IMR-90 (cell line): ENCODE data around the gene FAM168A. TPM values are rescaled to one million over a fixed set of nuclear protein-coding genes. Genes with fewer than 3 reads are reported as not detected.

Experiments used
- ATAC-seq: fragments of 200-7000 bp; cut with Tn5 transposase; 2 replicates; pipeline ENCODE4 v1.9.1; 2020; ENCODE audit warnings: low read depth, mild to moderate bottlenecking, moderate library complexity
- BruUV-seq: library from RNA; stranded (reverse); fragments of 400-500 nt; replicated peaks from 2 replicates; lab custom pipeline; 2021; lab: Mats Ljungman, UMichigan
- CTCF ChIA-PET: fragments of 300-600 bp; formaldehyde crosslinking; extraction: SDS; loops from one replicate; lab custom pipeline; 2021; ENCODE audit warnings: antibody characterized with exemption; lab: Yijun Ruan, JAX
- POLR2A ChIA-PET: fragments of 300-600 bp; sonication (Branson Sonifier 250); formaldehyde crosslinking; loops from one replicate; lab custom pipeline; 2022; ENCODE audit warnings: antibody characterized with exemption; ENCODE audit not compliant: unreplicated experiment; lab: Charles Lee
- DNase-seq: peaks from one replicate; pipeline ENCODE4 v3.0.0; 2013
- H2AFZ ChIP-seq: replicated peaks from 2 replicates; pipeline ENCODE3; 2013; ENCODE audit warnings: low read length, mild to moderate bottlenecking; ENCODE audit not compliant: poor library complexity
- H2AK5ac ChIP-seq: 2 replicates; pipeline ENCODE4 v1.6.1; 2013; ENCODE audit warnings: low read depth, low read length, inconsistent platforms
- H2AK9ac ChIP-seq: replicated peaks from 2 replicates; pipeline ENCODE3; 2013; ENCODE audit warnings: mild to moderate bottlenecking, low read depth, low read length, moderate library complexity; ENCODE audit not compliant: poor library complexity
- H2BK120ac ChIP-seq: 2 replicates; pipeline ENCODE4 v1.6.1; 2013; ENCODE audit warnings: low read depth, low read length, inconsistent platforms
- H2BK15ac ChIP-seq: 3 replicates; pipeline ENCODE4 v1.6.1; 2013; ENCODE audit warnings: low read depth, low read length, inconsistent platforms
- H2BK20ac ChIP-seq: 2 replicates; pipeline ENCODE4 v1.6.1; 2013; ENCODE audit warnings: low read depth, mild to moderate bottlenecking, inconsistent platforms, low read length, moderate library complexity
- H2BK5ac ChIP-seq: 2 replicates; pipeline ENCODE4 v1.6.1; 2013; ENCODE audit warnings: mild to moderate bottlenecking, low read depth, low read length, inconsistent platforms; ENCODE audit not compliant: poor library complexity, severe bottlenecking
- H3K14ac ChIP-seq: replicated peaks from 2 replicates; pipeline ENCODE4 v1.6.1; 2013; ENCODE audit warnings: low read depth, low read length, inconsistent platforms
- H3K18ac ChIP-seq: 2 replicates; pipeline ENCODE4 v1.6.1; 2013; ENCODE audit warnings: low read depth, low read length, control low read depth
- H3K23ac ChIP-seq: 2 replicates; pipeline ENCODE4 v1.6.1; 2013; ENCODE audit warnings: low read depth, low read length, inconsistent platforms
- H3K27ac ChIP-seq: 2 replicates; pipeline ENCODE4 v1.5.1; 2013; ENCODE audit warnings: mild to moderate bottlenecking, control low read depth, low read length; ENCODE audit not compliant: insufficient read depth
- H3K27me3 ChIP-seq: 2 replicates; pipeline ENCODE4 v1.6.1; 2013; ENCODE audit warnings: low read length; ENCODE audit not compliant: control insufficient read depth, insufficient read depth
- H3K36me3 ChIP-seq: 2 replicates; pipeline ENCODE4 v1.6.1; 2013; ENCODE audit warnings: low read length, mixed read lengths; ENCODE audit not compliant: control insufficient read depth, insufficient read depth
- H3K4ac ChIP-seq: 2 replicates; pipeline ENCODE4 v1.6.1; 2013; ENCODE audit warnings: low read depth, low read length, inconsistent platforms
- H3K4me1 ChIP-seq: 2 replicates; pipeline ENCODE4 v1.6.1; 2013; ENCODE audit warnings: low read length, mixed read lengths; ENCODE audit not compliant: control insufficient read depth, insufficient read depth
- H3K4me2 ChIP-seq: 2 replicates; pipeline ENCODE4 v1.6.1; 2013; ENCODE audit warnings: low read depth, mild to moderate bottlenecking, control low read depth, low read length, moderate library complexity
- H3K4me3 ChIP-seq: 2 replicates; pipeline ENCODE4 v1.5.1; 2013; ENCODE audit warnings: low read depth, mild to moderate bottlenecking, control low read depth, low read length, moderate library complexity; ENCODE audit not compliant: insufficient read depth
- H3K56ac ChIP-seq: 2 replicates; pipeline ENCODE4 v1.6.1; 2013; ENCODE audit warnings: low read length, inconsistent platforms; ENCODE audit not compliant: insufficient read depth; ENCODE audit errors: extremely low read depth
- H3K79me1 ChIP-seq, 2 experiments: 2 replicates each; pipeline ENCODE4 v1.6.1; 2013; ENCODE audit warnings: low read length in 2 of 2, inconsistent platforms in 1 of 2, low read depth in 1 of 2
- H3K9ac ChIP-seq: 2 replicates; pipeline ENCODE4 v1.6.1; 2013; ENCODE audit warnings: low read depth, low read length, control low read depth
- H3K9me1 ChIP-seq: 2 replicates; pipeline ENCODE4 v1.6.1; 2013; ENCODE audit warnings: low read length, inconsistent platforms; ENCODE audit not compliant: insufficient read depth
- H3K9me3 ChIP-seq: 2 replicates; pipeline ENCODE4 v1.6.1; 2013; ENCODE audit warnings: low read length; ENCODE audit not compliant: control insufficient read depth, insufficient read depth
- H4K20me1 ChIP-seq: 2 replicates; pipeline ENCODE4 v1.6.1; 2013; ENCODE audit warnings: low read length, inconsistent platforms; ENCODE audit not compliant: insufficient read depth
- H4K5ac ChIP-seq: 2 replicates; pipeline ENCODE4 v1.6.1; 2013; ENCODE audit warnings: mild to moderate bottlenecking, low read depth, low read length, control low read depth
- H4K8ac ChIP-seq, 2 experiments: 2 replicates each; pipeline ENCODE4 v1.6.1; 2013; ENCODE audit warnings: low read depth in 2 of 2, low read length in 2 of 2, control low read depth in 1 of 2, inconsistent platforms in 1 of 2
- H4K91ac ChIP-seq: 2 replicates; pipeline ENCODE4 v1.6.1; 2013; ENCODE audit warnings: low read depth, low read length, inconsistent platforms; ENCODE audit not compliant: insufficient read depth
- BHLHE40 ChIP-seq: fragments of 150-350 bp; IDR thresholded peaks from 2 replicates; pipeline ENCODE4 v1.6.1; 2016; ENCODE audit warnings: mild to moderate bottlenecking, low read depth, low read length
- CEBPB ChIP-seq: IDR thresholded peaks from 2 replicates; pipeline ENCODE4 v1.6.1; 2012; ENCODE audit warnings: low read depth, low read length, improper control_type of control experiment
- CHD1 ChIP-seq: IDR thresholded peaks from 2 replicates; pipeline ENCODE4 v1.6.1; 2012; ENCODE audit warnings: low read depth, low read length, improper control_type of control experiment
- CTCF ChIP-seq: conservative IDR thresholded peaks from 2 replicates; pipeline ENCODE4 v1.5.1; 2012; ENCODE audit warnings: mild to moderate bottlenecking, low read depth, low read length, improper control_type of control experiment
- ELK1 ChIP-seq: fragments of 150-350 bp; IDR thresholded peaks from 2 replicates; pipeline ENCODE4 v1.6.1; 2016; ENCODE audit warnings: low read depth, mild to moderate bottlenecking, low read length, moderate library complexity, borderline replicate concordance
- MAFK ChIP-seq: IDR thresholded peaks from 2 replicates; pipeline ENCODE4 v1.6.1; 2012; ENCODE audit warnings: low read depth, low read length, improper control_type of control experiment
- MAZ ChIP-seq: IDR thresholded peaks from 2 replicates; pipeline ENCODE4 v1.6.1; 2012; ENCODE audit warnings: low read depth, mild to moderate bottlenecking, low read length, improper control_type of control experiment, moderate library complexity, borderline replicate concordance
- MXI1 ChIP-seq: IDR thresholded peaks from 2 replicates; pipeline ENCODE4 v1.6.1; 2012; ENCODE audit warnings: low read depth, mild to moderate bottlenecking, low read length, moderate library complexity, borderline replicate concordance
- NFE2L2 ChIP-seq: fragments of 150-350 bp; IDR thresholded peaks from 2 replicates; pipeline ENCODE4 v1.6.1; 2016; ENCODE audit warnings: low read depth, mild to moderate bottlenecking, low read length
- POLR2A ChIP-seq: IDR thresholded peaks from 2 replicates; pipeline ENCODE4 v1.6.1; 2012; ENCODE audit warnings: mild to moderate bottlenecking, low read depth, low read length
- RAD21 ChIP-seq: IDR thresholded peaks from 2 replicates; pipeline ENCODE4 v1.6.1; 2012; ENCODE audit warnings: low read length, improper control_type of control experiment
- RFX5 ChIP-seq: IDR thresholded peaks from 2 replicates; pipeline ENCODE4 v1.8.0; 2012; ENCODE audit warnings: low read depth, mild to moderate bottlenecking, low read length, moderate library complexity
- SMC3 ChIP-seq: fragments of 150-350 bp; IDR thresholded peaks from 2 replicates; pipeline ENCODE4 v1.6.1; 2016; ENCODE audit warnings: low read depth, mild to moderate bottlenecking, antibody characterized with exemption, low read length, moderate library complexity
- USF2 ChIP-seq: fragments of 150-350 bp; IDR thresholded peaks from 2 replicates; pipeline ENCODE4 v1.6.1; 2017; ENCODE audit warnings: mild to moderate bottlenecking, antibody characterized with exemption, low read length, low read depth
- WGBS, 2 experiments: methylation state at CpG; one replicate each; pipeline versions ENCODE4 v1.1.5 to v1.1.7; 2013; ENCODE audit warnings: missing lambda C conversion rate in 2 of 2; ENCODE audit not compliant: insufficient read length in 1 of 2; ENCODE audit errors: extremely low coverage in 2 of 2; 5-methylcytosine and 5-hydroxymethylcytosine counted together
- dilution Hi-C: fragments of 300-500 bp; cut with HindIII; formaldehyde crosslinking; loops from one replicate; pipeline ENCODE4 v1.14.3; 2018; ENCODE audit warnings: low sequenced_read_pairs; ENCODE audit not compliant: unreplicated experiment
- in situ Hi-C: fragments of 300-500 bp; cut with MboI; formaldehyde crosslinking; loops from 3 replicates; pipeline ENCODE4 v1.14.3; 2019; ENCODE audit warnings: low sequenced_read_pairs, inconsistent platforms, mixed read lengths
- intact Hi-C: fragments of 100-400 bp; cut with micrococcal nuclease; formaldehyde crosslinking; loops from 2 replicates; pipeline ENCODE4 v1.10.0; 2022
- polyA plus RNA-seq, 3 experiments: library from polyadenylated mRNA; depleted of rRNA; stranded (reverse); fragments of >200 nt; gene quantifications; 2 replicates each; pipeline ENCODE4 v1.2.3, GENCODE V29; 2012; ENCODE audit warnings: low replicate concordance in 1 of 3
- total RNA-seq: library from RNA; depleted of rRNA; stranded (reverse); fragments of >200 nt; gene quantifications from 2 replicates; pipeline ENCODE4 v1.2.3, GENCODE V29; 2012

The FAM168A gene
- total and polyA plus RNA-seq, 2 of the 4 experiments (the other 2 are of a cell fraction) = 13.1 to 22.8 TPM

- Histone ChIP-seq H3K4me2 (no peak overlapping the region), H3K56ac (no peak overlapping the region), H2AK9ac (peak overlapping the region; percentile 19), H4K8ac (0 out of 4 replicates have a peak overlapping the region, but pooled peaks of 1 of the 2 experiments have one; percentile 37), H2AFZ (no peak overlapping the region), H3K9me3 (no peaks in the 10 kb centered on the region), H3K27me3 (no peaks in the 10 kb centered on the region), H2BK5ac (no peak overlapping the region), H3K79me1 (peaks cover 28 to 53% of the 10 kb centered on the region in 2 experiments), H3K36me3 (peaks cover 3% of the 10 kb centered on the region; the same call in 1 of the 2 replicates), H2AK5ac (no peak overlapping the region), H3K14ac (no peak overlapping the region; the same call in 1 of the 2 replicates), H3K4me3 (no peak overlapping the region), H4K91ac (no peak overlapping the region), H2BK120ac (no peak overlapping the region; the same call in 1 of the 2 replicates), H4K5ac (no peak overlapping the region), H3K4ac (peak overlapping the region; percentile 57), H3K23ac (no peak overlapping the region), H3K4me1 (peaks cover 31% of the 10 kb centered on the region), H4K20me1 (peaks cover 17% of the 10 kb centered on the region), H3K18ac (no peak overlapping the region), H2BK15ac (no peak overlapping the region), H2BK20ac (no peak overlapping the region), H3K9ac (no peak overlapping the region), H3K9me1 (peaks cover 21% of the 10 kb centered on the region; the same call in 1 of the 2 replicates), H3K27ac (no peak overlapping the region)
- no peak for DNase-seq
- ChIA-PET CTCF (no interaction called here), POLR2A (no interaction called here)
- in situ Hi-C loops (no loop called here), intact Hi-C loops (no loop called here), dilution Hi-C loops (no loop called here)
- no TSS peak for BruUV-seq
- ATAC-seq = no peak
- 58% methylated on average over 7 of the region's 23 CpGs; no CpG with 5 or more reads in 1 of the 2 experiments for WGBS, 2 experiments
- TF ChIP-seq POLR2A = no peak
- no peak for TF ChIP-seq MAFK
- no peak for TF ChIP-seq MXI1
- TF ChIP-seq USF2 = no peak
- no peak for TF ChIP-seq BHLHE40
- TF ChIP-seq RAD21 = no peak
- no peak for TF ChIP-seq SMC3
- no peak for TF ChIP-seq NFE2L2
- TF ChIP-seq RFX5 = no peak
- TF ChIP-seq CTCF = no peak
- TF ChIP-seq CHD1 = no peak
- TF ChIP-seq CEBPB = no peak
- no peak for TF ChIP-seq MAZ
- TF ChIP-seq ELK1 = no peak
These were observed 209.4 kb downstream of the FAM168A start for GRCh38 chr11:73388265-73389133.
